Right atrium auricular region (tissue), 2 donors: ENCODE results near the gene CCL15. TPM values are rescaled to one million over a fixed set of nuclear protein-coding genes. Genes with fewer than 3 reads are reported as not detected.
A peak's percentile ranks its signal among the peaks of the same experiment; 100 is the strongest.

ENCODE experiments used
- DNase-seq: peaks from one replicate; pipeline ENCODE4 v3.0.0-alpha.2; 2019; ENCODE audit warnings: low spot score
- H3K27ac ChIP-seq, 2 donors: fragments of 200-600 bp; sonication (generic); 1 replicate in 1 of 2; 2 replicates in 1 of 2; pipeline ENCODE4 v1.5.1; 2016 to 2019
- H3K27me3 ChIP-seq, 2 donors: fragments of 200-600 bp; sonication (generic); one replicate each; pipeline versions ENCODE4 v1.5.1 to v1.6.0; 2017 to 2019
- H3K36me3 ChIP-seq: fragments of 200-600 bp; sonication (generic); one replicate; pipeline ENCODE4 v1.5.1; 2016
- H3K4me1 ChIP-seq, 2 donors: fragments of 200-600 bp; sonication (generic); one replicate each; pipeline versions ENCODE4 v1.5.1 to v1.6.0; 2017 to 2019
- H3K4me3 ChIP-seq, 2 donors: fragments of 200-600 bp; sonication (generic); 1 replicate in 1 of 2; 2 replicates in 1 of 2; pipeline ENCODE4 v1.5.1; 2017 to 2019; ENCODE audit warnings: mild to moderate bottlenecking in 1 of 2, moderate library complexity in 1 of 2
- H3K9me3 ChIP-seq, 2 donors: fragments of 200-600 bp; sonication (generic); one replicate each; pipeline ENCODE4 v1.5.1; 2019
- CTCF ChIP-seq, 2 donors: fragments of 200-600 bp; sonication (generic); IDR thresholded peaks; one replicate each; pipeline ENCODE4 v1.5.1; 2019; ENCODE audit warnings: antibody characterized with exemption in 2 of 2
- total RNA-seq, 2 donors: library from RNA; depleted of rRNA; stranded (reverse); fragments of >200 nt; gene quantifications; one replicate each; pipeline ENCODE4 v1.1.0, GENCODE V29; 2016

CCL15 gene
- total RNA-seq, 2 donors from 2014 or later, result not detected

GRCh38 chr17:35972535-35972934 is 28.8 kb downstream of the CCL15 start:
- no peak overlapping the region for H3K27ac ChIP-seq
- TF ChIP-seq CTCF (IDR thresholded peaks at IDR 0.05), result no peak
- H3K36me3 ChIP-seq, result no peaks in the 10 kb centered on the region

GRCh38 chr17:35972066-35972465 is 29.3 kb downstream of the CCL15 start:
- H3K27ac ChIP-seq, result no peak overlapping the region
- no peaks in the 10 kb centered on the region for H3K36me3 ChIP-seq
- no peaks in the 10 kb centered on the region for H3K27me3 ChIP-seq
- H3K9me3 ChIP-seq, result no peaks in the 10 kb centered on the region
- no peak for DNase-seq
- TF ChIP-seq CTCF (IDR thresholded peaks at IDR 0.05), result no peak
- no peak overlapping the region for H3K4me3 ChIP-seq
- H3K4me1 ChIP-seq, result peaks cover 0 to 8% of the 10 kb centered on the region in 2 donors

More at GRCh38 chr17:35972535-35972934, 28.8 kb downstream of the CCL15 start:
- Histone ChIP-seq H3K4me1 (peaks cover 0 to 8% of the 10 kb centered on the region in 2 donors), H3K9me3 (no peaks in the 10 kb centered on the region), H3K27me3 (no peaks in the 10 kb centered on the region), H3K4me3 (no peak overlapping the region)
- DNase-seq, result no peak

- Histone ChIP-seq H3K36me3 (no peaks in the 10 kb centered on the region), H3K9me3 (no peaks in the 10 kb centered on the region), H3K27me3 (no peaks in the 10 kb centered on the region), H3K4me1 (peaks cover 0 to 8% of the 10 kb centered on the region in 2 donors), H3K27ac (no peak overlapping the region), H3K4me3 (no peak overlapping the region)
- peak; percentile 91 for DNase-seq
- peak; percentile 81 to 93 for TF ChIP-seq CTCF (IDR thresholded peaks at IDR 0.05)
These were observed 31.6 kb downstream of the CCL15 start for GRCh38 chr17:35969558-35970380.

- H3K27ac ChIP-seq, result no peak overlapping the region
- no peaks in the 10 kb centered on the region for H3K27me3 ChIP-seq
- no peaks in the 10 kb centered on the region for H3K9me3 ChIP-seq
- TF ChIP-seq CTCF (IDR thresholded peaks at IDR 0.05), result no peak
- DNase-seq, result peak; percentile 7
- H3K4me1 ChIP-seq, result peaks cover 0 to 4% of the 10 kb centered on the region in 2 donors
- H3K36me3 ChIP-seq, result no peaks in the 10 kb centered on the region
- H3K4me3 ChIP-seq, result no peak overlapping the region
These were observed 32.8 kb downstream of the CCL15 start for GRCh38 chr17:35968520-35969054.

- H3K27me3 ChIP-seq, result no peaks in the 10 kb centered on the region
- TF ChIP-seq CTCF (IDR thresholded peaks at IDR 0.05), result no peak
- H3K4me1 ChIP-seq, result no peaks in the 10 kb centered on the region
- no peak overlapping the region for H3K4me3 ChIP-seq
- H3K9me3 ChIP-seq, result no peaks in the 10 kb centered on the region
- no peaks in the 10 kb centered on the region for H3K36me3 ChIP-seq
- H3K27ac ChIP-seq, result no peak overlapping the region
- peak; percentile 26 for DNase-seq
These were observed 36.1 kb downstream of the CCL15 start for GRCh38 chr17:35965272-35965671.
